A673 (cell line): ENCODE data around the gene ADGRF1. TPM values are rescaled to one million over a fixed set of nuclear protein-coding genes. Genes with fewer than 3 reads are reported as not detected.
A peak's percentile ranks its signal among the peaks of the same experiment; 100 is the strongest.
"Not testable (repeated sequence)": the region's sequence is repeated elsewhere in the genome, so short reads cannot be mapped to it uniquely, and the experiment has no call there.

Source experiments
- Bru-seq: library from RNA; stranded (reverse); fragments of 400-500 nt; gene quantifications from one replicate; lab custom pipeline; 2021; lab: Mats Ljungman, UMichigan
- BruChase-seq, 2 experiments: library from RNA; stranded (reverse); fragments of 400-500 nt; gene quantifications; one replicate each; lab custom pipeline; 2021; lab: Mats Ljungman, UMichigan
- BruUV-seq: library from RNA; stranded (reverse); fragments of 400-500 nt; replicated peaks from 2 replicates; lab custom pipeline; 2021; lab: Mats Ljungman, UMichigan
- CTCF ChIA-PET: fragments of 300-600 bp; sonication (Branson Sonifier 250); formaldehyde crosslinking; loops from one replicate; lab custom pipeline; 2022; ENCODE audit warnings: antibody characterized with exemption; lab: Charles Lee
- POLR2A ChIA-PET: fragments of 300-600 bp; sonication (Branson Sonifier 250); formaldehyde crosslinking; loops from one replicate; lab custom pipeline; 2022; ENCODE audit warnings: antibody characterized with exemption; ENCODE audit not compliant: low non-redundant PET; lab: Charles Lee
- DNase-seq: peaks from one replicate; pipeline ENCODE4 v3.0.0-alpha.2; 2015; ENCODE audit warnings: low spot score
- H3K27ac ChIP-seq: fragments of 200-600 bp; sonication (generic); 2 replicates; pipeline ENCODE4 v1.5.1; 2016; ENCODE audit warnings: mixed run types, low read depth, mild to moderate bottlenecking, mixed read lengths, antibody characterized with exemption, low read length; ENCODE audit not compliant: poor library complexity, severe bottlenecking
- H3K27me3 ChIP-seq: fragments of 200-600 bp; sonication (generic); replicated peaks from 2 replicates; pipeline ENCODE4 v1.6.1; 2017; ENCODE audit warnings: mixed run types, low read depth, mild to moderate bottlenecking, mixed read lengths, antibody characterized with exemption, low read length; ENCODE audit not compliant: insufficient read depth, poor library complexity
- H3K36me3 ChIP-seq: fragments of 200-600 bp; sonication (generic); 2 replicates; pipeline ENCODE4 v1.6.1; 2016; ENCODE audit warnings: mixed run types, mild to moderate bottlenecking, mixed read lengths, antibody characterized with exemption, low read length; ENCODE audit not compliant: insufficient read depth, poor library complexity, severe bottlenecking
- H3K4me1 ChIP-seq: fragments of 200-600 bp; sonication (generic); 2 replicates; pipeline ENCODE4 v1.6.1; 2017; ENCODE audit warnings: mixed run types, mild to moderate bottlenecking, mixed read lengths, antibody characterized with exemption, low read length; ENCODE audit not compliant: insufficient read depth, poor library complexity, severe bottlenecking
- H3K4me3 ChIP-seq: fragments of 200-600 bp; sonication (generic); 2 replicates; pipeline ENCODE4 v1.5.1; 2016; ENCODE audit warnings: low read depth, mixed run types, mild to moderate bottlenecking, mixed read lengths, low read length; ENCODE audit not compliant: poor library complexity, severe bottlenecking
- H3K9me3 ChIP-seq: fragments of 200-600 bp; sonication (generic); 2 replicates; pipeline ENCODE4 v1.6.1; 2016; ENCODE audit warnings: mixed run types, low read depth, mild to moderate bottlenecking, mixed read lengths, antibody characterized with exemption, low read length; ENCODE audit not compliant: poor library complexity, severe bottlenecking
- EZH2 ChIP-seq: fragments of 200-600 bp; sonication (generic); IDR thresholded peaks from 2 replicates; pipeline ENCODE4 v1.6.1; 2017; ENCODE audit warnings: borderline replicate concordance, low read depth, mild to moderate bottlenecking, mixed read lengths, antibody characterized with exemption, low read length; ENCODE audit not compliant: poor library complexity, severe bottlenecking
- intact Hi-C: fragments of 100-400 bp; cut with micrococcal nuclease; formaldehyde crosslinking; loops from one replicate; pipeline ENCODE4 v1.10.0; 2022; ENCODE audit not compliant: unreplicated experiment
- long read RNA-seq: library from polyadenylated mRNA; stranded (forward); transcript quantifications from one replicate; pipeline ENCODE4 v2.0.0, GENCODE V29; 2022
- total RNA-seq: library from RNA; stranded (reverse); gene quantifications from 2 replicates; pipeline ENCODE4 v1.2.3, GENCODE V29; 2021
- TF ChIP-seq, protein P1 (sequence below): fragments of 300-800, 200-600 bp; sonication (generic); conservative IDR thresholded peaks from 2 replicates; pipeline ENCODE4 v1.5.1; 2017; ENCODE audit warnings: low read depth, mild to moderate bottlenecking, antibody characterized with exemption, low read length, moderate library complexity, mixed read lengths

Gene ADGRF1
- not detected in 2 replicates for total RNA-seq
- Bru-seq, nascent RNA, result not detected
- percentile 6 among the genes with signal in this experiment for BruChase-seq, experiment 1, labeled RNA remaining after a 2-hour chase
- percentile 2 among the genes with signal in this experiment for BruChase-seq, experiment 2, labeled RNA remaining after a 6-hour chase
- long read RNA-seq, result 0 reads

DNA sequence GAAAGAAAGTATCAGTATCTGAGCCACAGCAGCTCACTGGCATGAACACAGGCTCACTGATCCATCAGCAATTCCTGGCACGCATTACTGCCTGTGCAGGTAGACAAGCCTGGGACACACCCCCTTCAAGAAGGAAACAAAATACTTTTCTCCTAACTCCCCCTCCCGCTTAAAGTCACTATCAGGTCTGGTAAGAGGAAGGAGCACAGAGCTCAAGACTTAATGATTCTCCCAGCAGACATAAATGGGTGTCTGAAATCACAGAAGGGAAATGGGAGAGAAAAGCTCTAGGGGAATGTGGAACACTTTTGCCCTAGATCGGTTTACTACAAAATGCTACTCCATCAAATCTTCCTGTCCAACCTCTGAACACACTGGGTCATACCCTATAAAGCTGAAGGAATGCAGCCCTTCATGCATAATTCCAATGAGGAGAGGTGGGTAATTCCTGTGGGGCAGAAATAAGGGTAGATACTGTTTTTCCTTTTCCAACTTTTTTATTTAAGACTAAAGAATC is at the start of gene ADGRF1:
TSS of gene ADGRF1 (minus strand) at position 58 of the 517 bp plus-strand sequence. CDS start 13,271 bp downstream, outside the sequence.
- H3K36me3 ChIP-seq, result no peaks in the 10 kb centered on the region
- DNase-seq, result no peak
- intact Hi-C loops, result loop anchor here (10.0 kb wide), 1 partner anchor 628 kb away; no protein-coding TSS in a partner anchor
- TF ChIP-seq, protein P1, sequence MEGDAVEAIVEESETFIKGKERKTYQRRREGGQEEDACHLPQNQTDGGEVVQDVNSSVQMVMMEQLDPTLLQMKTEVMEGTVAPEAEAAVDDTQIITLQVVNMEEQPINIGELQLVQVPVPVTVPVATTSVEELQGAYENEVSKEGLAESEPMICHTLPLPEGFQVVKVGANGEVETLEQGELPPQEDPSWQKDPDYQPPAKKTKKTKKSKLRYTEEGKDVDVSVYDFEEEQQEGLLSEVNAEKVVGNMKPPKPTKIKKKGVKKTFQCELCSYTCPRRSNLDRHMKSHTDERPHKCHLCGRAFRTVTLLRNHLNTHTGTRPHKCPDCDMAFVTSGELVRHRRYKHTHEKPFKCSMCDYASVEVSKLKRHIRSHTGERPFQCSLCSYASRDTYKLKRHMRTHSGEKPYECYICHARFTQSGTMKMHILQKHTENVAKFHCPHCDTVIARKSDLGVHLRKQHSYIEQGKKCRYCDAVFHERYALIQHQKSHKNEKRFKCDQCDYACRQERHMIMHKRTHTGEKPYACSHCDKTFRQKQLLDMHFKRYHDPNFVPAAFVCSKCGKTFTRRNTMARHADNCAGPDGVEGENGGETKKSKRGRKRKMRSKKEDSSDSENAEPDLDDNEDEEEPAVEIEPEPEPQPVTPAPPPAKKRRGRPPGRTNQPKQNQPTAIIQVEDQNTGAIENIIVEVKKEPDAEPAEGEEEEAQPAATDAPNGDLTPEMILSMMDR, result no peak
- TF ChIP-seq EZH2, result no peak
- no peak within 1 kb of the TSS for H3K27ac ChIP-seq
- ChIA-PET CTCF (no interaction called here), POLR2A (no interaction called here)
- BruUV-seq, result no TSS peak
- peaks cover 22% of the 10 kb centered on the region for H3K27me3 ChIP-seq
- no peak within 1 kb of the TSS for H3K4me3 ChIP-seq
- H3K9me3 ChIP-seq, result no peaks in the 10 kb centered on the region
- H3K4me1 ChIP-seq, result no peaks in the 10 kb centered on the region

DNA sequence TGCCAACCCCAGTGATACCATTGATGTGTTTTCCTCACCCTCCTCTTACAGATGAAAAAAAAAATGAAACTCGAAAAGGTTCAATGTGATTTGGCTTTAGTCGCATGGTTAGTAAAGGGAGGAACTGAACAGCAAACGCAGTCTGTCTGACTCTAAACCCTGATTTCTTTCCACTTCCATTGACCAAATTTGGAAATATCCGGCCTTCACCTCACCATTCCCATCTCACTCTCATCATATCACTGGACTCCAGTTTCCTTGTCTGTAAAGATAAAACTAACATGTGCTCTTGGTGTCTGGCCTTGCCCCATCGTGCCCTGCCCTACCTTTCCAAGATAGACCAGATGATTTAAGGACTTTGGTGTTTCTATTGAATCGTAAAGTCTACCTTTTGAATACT is 48.7 kb upstream of the ADGRF1 start:
- no peak for DNase-seq
- Histone ChIP-seq H3K27ac (no peak overlapping the region), H3K4me3 (no peak overlapping the region), H3K36me3 (no peaks in the 10 kb centered on the region), H3K27me3 (no peaks in the 10 kb centered on the region), H3K9me3 (no peaks in the 10 kb centered on the region), H3K4me1 (no peaks in the 10 kb centered on the region)
- no peak for TF ChIP-seq EZH2
- TF ChIP-seq, protein P1, result no peak
- ChIA-PET CTCF (no interaction called here), POLR2A (no interaction called here)
- intact Hi-C loops, result no loop called here
- no TSS peak for BruUV-seq

DNA sequence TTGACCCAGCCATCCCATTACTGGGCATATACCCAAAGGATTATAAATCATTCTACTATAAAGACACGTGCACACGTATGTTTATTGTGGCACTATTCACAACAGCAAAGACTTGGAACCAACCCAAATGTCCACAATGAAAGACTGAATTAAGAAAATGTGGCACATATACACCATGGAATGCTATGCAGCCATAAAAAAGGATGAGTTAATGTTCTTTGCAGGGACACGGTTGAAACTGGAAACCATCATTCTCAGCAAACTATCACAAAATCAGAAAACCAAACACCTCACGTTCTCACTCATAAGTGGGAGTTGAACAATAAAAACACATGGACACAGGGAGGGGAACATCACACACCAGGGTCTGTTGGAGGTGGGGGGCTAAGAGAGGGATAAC is 47.3 kb upstream of the ADGRF1 start:
- CTCF ChIA-PET, intact Hi-C loops, H3K36me3 ChIP-seq, H3K27me3 ChIP-seq, H3K9me3 ChIP-seq, H3K4me1 ChIP-seq, POLR2A ChIA-PET, DNase-seq, H3K4me3 ChIP-seq, H3K27ac ChIP-seq, BruUV-seq: not testable (repeated sequence)
